ACHN (cell line): ENCODE measurements around the gene QRICH1.

ENCODE experiments used
- DNase-seq: peaks from one replicate; pipeline ENCODE4 v3.0.0-alpha.2; 2015
- in situ Hi-C: cut with HindIII; loops from 2 replicates; pipeline ENCODE4 v1.10.0; 2017; ENCODE audit warnings: low sequenced_read_pairs, low pct_ligation_motif_present, low pct_unique_long_range_greater_than_20kb

QRICH1 gene

GRCh38 chr3:49058011-49058410, 35.9 kb downstream of the QRICH1 start:
- DNase-seq = no peak
- in situ Hi-C loops = no loop called here

DNA sequence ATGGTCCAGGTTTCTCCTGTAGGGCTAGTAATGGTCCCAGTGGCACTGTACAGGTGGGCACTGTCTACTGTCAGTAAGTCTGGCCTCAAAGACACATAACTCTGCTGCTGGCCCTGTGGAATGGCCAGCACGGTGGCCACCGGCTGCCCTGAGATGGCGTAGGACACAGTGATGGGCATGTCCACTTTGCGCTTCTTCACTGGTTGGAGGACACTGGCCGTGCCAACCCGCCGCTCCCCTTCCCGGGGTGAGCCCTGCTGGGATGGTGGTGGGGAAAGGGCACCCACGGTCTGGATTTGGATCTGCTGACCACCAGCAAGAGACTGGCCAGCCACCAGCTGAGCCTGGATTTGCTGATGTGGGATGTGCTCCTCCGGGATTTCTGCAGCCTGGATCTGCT, 36.6 kb downstream of the QRICH1 start:
- no peak for DNase-seq
- in situ Hi-C loops = no loop called here

GRCh38 chr3:49054344-49054862, 39.5 kb downstream of the QRICH1 start:
- in situ Hi-C loops = no loop called here
- no peak for DNase-seq

- DNase-seq = no peak
- in situ Hi-C loops = no loop called here
These were observed 40.3 kb downstream of the QRICH1 start for GRCh38 chr3:49053543-49053942.

- in situ Hi-C loops = no loop called here
- DNase-seq = no peak
These were observed 58.6 kb downstream of the QRICH1 start for GRCh38 chr3:49035281-49035680.

- in situ Hi-C loops = no loop called here
These were observed 59.2 kb downstream of the QRICH1 start for GRCh38 chr3:49034650-49035049.

GRCh38 chr3:49032646-49033304, 61.1 kb downstream of the QRICH1 start:
- in situ Hi-C loops = no loop called here
- DNase-seq = no peak

More at GRCh38 chr3:49034650-49035049, 59.2 kb downstream of the QRICH1 start:
- no peak for DNase-seq

DNA sequence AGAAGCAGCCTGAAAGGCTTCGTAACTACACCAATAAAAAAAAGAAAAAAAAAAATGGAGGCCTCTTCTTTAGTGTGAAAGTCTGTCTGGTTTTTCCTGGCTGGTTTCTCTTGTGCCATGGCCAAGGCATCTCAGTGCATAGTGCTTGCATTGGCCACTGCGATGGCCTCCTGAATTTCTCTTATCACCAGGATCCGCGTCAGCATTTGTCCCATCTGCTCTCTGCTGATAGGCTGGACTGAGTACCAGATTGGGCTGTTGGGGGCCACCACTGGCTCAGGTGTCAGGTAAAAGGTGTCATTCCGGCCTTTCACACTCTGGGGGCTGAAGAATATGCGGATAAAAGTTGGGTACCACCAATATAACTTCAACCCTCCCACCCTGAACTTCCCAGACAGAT, 63.5 kb downstream of the QRICH1 start:
- in situ Hi-C loops = no loop called here
- DNase-seq = no peak

DNA sequence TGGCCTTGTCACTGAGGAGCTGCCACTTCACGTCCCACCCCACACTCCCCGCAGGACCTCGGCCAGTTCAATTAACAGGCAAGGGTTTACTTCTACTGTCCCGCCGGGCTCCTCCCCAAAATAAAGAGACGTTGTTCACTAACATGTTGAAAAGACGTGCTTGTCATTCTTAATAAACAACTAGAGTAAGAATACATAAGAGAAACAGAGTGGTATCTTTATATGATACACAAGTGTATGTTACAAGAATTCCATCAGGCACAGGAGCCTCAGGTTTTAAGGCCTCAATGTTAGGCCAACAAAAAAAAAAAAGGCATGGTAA, 64.3 kb downstream of the QRICH1 start:
- in situ Hi-C loops = no loop called here
- no peak for DNase-seq

GRCh38 chr3:49028673-49029562, 65.0 kb downstream of the QRICH1 start, which contains the start of gene IMPDH2:
Gene IMPDH2, minus strand, starts transcription at chr3:49029398. Its CDS starts 48 bp downstream, at chr3:49029350.
- DNase-seq = peak; percentile 91
- in situ Hi-C loops = no loop called here

DNA sequence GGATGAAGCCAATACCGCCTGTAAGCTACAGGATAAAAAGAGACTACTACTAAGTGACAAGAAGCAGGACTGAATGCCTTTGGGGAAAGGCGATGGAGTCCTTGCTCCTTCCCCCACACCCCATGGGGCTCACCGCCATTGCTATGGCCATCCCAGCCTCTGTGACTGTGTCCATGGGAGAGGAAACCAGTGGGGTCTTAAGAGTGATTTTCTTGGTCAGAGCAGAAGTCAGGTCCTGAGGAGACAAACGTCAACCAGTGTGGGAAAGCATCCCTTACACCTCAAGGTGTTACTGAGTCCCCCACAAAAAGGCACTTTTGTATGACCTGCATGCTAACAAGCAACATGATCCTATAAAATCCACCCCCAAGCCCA, 65.6 kb downstream of the QRICH1 start:
- DNase-seq = no peak
- in situ Hi-C loops = no loop called here

- no peak for DNase-seq
- in situ Hi-C loops = no loop called here
These were observed 66.2 kb downstream of the QRICH1 start for GRCh38 chr3:49027634-49028033.

- no peak for DNase-seq
- in situ Hi-C loops = no loop called here
These were observed 67.3 kb downstream of the QRICH1 start for GRCh38 chr3:49026536-49026935.

DNA sequence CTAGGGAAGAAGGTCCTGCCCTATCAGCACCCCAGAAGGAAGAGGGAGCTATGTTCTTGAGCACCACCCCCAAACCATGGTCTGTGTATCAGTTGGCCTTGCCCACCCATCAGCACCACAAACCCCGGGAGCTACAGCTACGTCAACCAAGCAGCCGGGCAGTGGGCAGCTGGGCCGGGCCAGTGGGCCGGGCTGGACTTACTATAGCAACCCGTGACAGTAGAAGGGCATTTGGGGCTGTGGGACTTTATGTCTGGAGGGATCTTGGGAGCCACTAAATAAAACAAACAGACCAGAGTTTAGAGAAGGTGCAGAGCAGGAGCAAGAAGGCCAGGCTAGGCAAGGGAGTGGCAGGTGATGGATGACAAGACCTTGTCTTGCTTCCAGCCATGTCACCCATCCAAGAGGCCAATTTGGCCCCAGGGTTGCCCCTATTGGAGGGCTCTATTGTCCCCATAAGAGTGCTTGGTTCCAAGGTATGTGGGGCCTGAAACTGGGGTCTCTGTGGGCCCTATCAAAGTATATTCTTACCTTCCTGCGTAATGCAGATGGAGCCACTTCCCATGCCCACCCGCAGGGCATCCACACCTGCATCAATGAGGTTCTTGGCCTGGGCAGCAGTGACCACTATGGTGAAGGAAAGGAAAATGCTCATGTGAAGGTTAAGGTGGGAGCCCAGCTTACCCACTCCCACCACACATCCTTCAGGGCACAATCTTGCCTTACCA, 67.9 kb downstream of the QRICH1 start:
- in situ Hi-C loops = no loop called here
- DNase-seq = no peak

DNA sequence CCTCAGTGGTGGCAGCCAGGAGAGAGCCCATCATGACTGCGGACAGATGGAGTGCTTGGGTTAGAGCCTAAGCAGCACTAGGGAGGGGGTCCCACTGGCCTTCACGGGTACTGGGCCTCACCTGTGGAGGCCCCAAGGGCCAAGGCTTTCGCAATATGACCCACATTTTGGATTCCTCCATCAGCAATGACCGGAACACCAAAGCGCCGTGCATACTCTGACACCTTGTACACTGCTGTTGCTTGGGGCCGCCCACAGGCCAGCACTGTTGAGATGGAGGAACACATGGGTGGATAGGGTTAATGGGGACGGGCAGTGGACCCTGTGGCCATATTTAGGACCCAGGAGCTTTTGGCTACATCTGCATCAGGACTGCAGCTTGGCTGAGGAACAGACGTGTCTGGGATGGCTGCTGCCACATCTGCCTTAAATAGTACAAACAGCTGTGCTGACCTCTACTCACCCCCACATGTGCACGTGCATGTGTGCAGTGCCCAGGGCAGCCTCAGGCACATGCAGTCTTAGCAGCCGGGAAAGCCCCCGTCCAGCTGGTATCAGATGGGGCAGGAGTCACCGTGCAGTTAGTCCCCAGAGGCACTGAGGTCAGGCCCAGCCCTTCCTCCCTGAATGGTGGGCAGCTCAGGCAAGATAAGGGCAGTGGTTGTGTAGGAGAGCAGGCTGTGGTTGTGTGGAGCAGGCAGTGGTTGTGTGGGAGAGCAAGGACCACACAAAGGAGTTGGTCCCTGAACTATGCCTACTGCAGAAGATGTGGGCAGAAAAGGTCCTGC, 68.7 kb downstream of the QRICH1 start:
- no peak for DNase-seq
- in situ Hi-C loops = no loop called here

DNA sequence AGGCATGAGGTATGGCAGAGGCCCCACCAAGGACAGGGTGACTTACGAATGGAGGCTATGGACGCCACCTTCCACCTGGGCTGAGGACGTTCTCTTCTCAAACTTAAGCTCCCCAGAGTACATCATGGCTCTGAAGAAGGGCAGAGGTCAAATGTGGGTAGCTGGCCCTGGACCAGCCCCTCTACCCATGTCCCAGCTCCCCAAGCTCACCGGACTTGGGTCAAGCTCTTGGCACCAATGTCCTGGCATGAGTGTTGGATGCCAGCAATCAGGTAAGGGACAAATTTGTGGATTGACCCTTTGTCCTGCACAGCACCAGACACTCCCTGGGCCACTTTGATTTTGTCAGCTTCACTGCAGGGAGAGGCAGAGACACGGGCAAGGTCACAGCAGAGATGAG, 69.4 kb downstream of the QRICH1 start:
- no peak for DNase-seq
- in situ Hi-C loops = no loop called here

DNA sequence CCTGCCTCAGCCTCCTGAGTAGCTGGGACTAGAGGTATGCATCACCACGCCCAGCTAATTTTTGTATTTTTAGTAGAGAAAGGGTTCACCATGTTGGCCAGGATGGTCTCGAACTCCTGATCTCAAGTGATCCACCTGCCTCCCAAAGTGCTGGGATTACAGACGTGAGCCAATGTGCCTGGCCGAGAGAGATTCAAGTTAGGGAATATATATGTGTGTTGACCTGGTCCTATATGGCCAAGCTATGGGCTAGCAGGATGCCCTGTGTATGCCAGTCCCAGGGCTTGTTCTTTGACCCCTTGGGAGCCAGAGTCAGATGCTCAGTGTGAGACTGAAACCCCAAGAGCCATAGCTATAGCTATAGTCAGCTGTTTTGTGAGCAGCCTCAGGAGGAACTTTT, 70.1 kb downstream of the QRICH1 start:
- in situ Hi-C loops = no loop called here
- DNase-seq = no peak

DNA sequence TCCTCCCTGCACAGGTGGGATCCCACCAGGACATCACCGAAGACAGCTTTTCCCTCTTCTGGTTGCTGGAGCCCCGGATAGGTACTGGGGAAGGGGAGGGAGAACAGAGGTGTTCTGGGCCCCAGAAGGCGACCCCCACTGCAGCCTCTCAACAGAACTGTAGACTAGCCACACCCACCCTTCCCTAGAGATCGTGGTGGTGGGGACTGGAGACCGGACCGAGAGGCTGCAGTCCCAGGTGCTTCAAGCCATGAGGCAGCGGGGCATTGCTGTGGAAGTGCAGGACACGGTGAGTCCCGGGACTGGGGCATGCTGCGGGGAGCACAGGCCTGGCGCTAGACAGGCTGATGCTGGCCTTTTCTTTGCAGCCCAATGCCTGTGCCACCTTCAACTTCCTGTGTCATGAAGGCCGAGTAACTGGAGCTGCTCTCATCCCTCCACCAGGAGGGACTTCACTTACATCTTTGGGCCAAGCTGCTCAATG, 71.1 kb downstream of the QRICH1 start:
- in situ Hi-C loops = no loop called here
- no peak for DNase-seq
